HEK293 (cell line): ENCODE measurements around the gene TTC7B.

Experiments used
- CTCF ChIA-PET: fragments of 350-600 bp; formaldehyde crosslinking; extraction: SDS; loops from one replicate; lab custom pipeline; 2021; ENCODE audit warnings: antibody characterized with exemption; lab: Yijun Ruan, JAX
- POLR2A ChIA-PET: fragments of 300-600 bp; formaldehyde crosslinking; extraction: SDS; loops from one replicate; lab custom pipeline; 2020; ENCODE audit warnings: antibody characterized with exemption, inconsistent platforms; lab: Yijun Ruan, JAX
- H3K27ac ChIP-seq: fragments of 200-500 bp; sonication (Bioruptor generic); 2 replicates; pipeline ENCODE4 v1.5.1; 2014; ENCODE audit warnings: low read depth, low read length, control low read depth, inconsistent platforms; ENCODE audit errors: extremely low read depth
- H3K36me3 ChIP-seq, 2 experiments: fragments of 200-500 bp in 1 of 2; sonication (Bioruptor generic) in 1 of 2; 1 replicate in 1 of 2; 2 replicates in 1 of 2; pipeline ENCODE4 v1.5.1; 2014 to 2017; ENCODE audit warnings: inconsistent platforms in 2 of 2, low read length in 2 of 2; ENCODE audit not compliant: control insufficient read depth in 2 of 2, insufficient read depth in 1 of 2
- H3K4me1 ChIP-seq: fragments of 200-500 bp; sonication (Bioruptor generic); 2 replicates; pipeline ENCODE4 v1.5.1; 2014; ENCODE audit warnings: mild to moderate bottlenecking, low read length, inconsistent platforms; ENCODE audit not compliant: control insufficient read depth, insufficient read depth
- H3K4me3 ChIP-seq: 2 replicates; pipeline ENCODE4 v1.5.1; 2011; ENCODE audit warnings: low read depth, mild to moderate bottlenecking, control low read depth, low read length, moderate library complexity
- H3K9me3 ChIP-seq: fragments of 200-500 bp; sonication (Bioruptor generic); 2 replicates; pipeline ENCODE4 v1.5.1; 2014; ENCODE audit warnings: low read depth, low read length, inconsistent platforms; ENCODE audit not compliant: control insufficient read depth, insufficient read depth
- ATF2 ChIP-seq: fragments of 450-650 bp; formaldehyde crosslinking; IDR thresholded peaks from 2 replicates; pipeline ENCODE4 v1.5.1; 2016; ENCODE audit warnings: missing biosample characterization, missing genetic modification characterization, low read depth
- GLIS1 ChIP-seq: fragments of 450-650 bp; formaldehyde crosslinking; IDR thresholded peaks from 2 replicates; pipeline ENCODE4 v1.5.1; 2016; ENCODE audit warnings: missing biosample characterization, missing genetic modification characterization
- INSM2 ChIP-seq: fragments of 450-650 bp; formaldehyde crosslinking; IDR thresholded peaks from 2 replicates; pipeline ENCODE4 v1.5.1; 2016; ENCODE audit warnings: missing biosample characterization, missing genetic modification characterization
- KLF16 ChIP-seq: fragments of 450-650 bp; formaldehyde crosslinking; IDR thresholded peaks from 2 replicates; pipeline ENCODE4 v1.5.1; 2017; ENCODE audit warnings: missing biosample characterization, missing genetic modification characterization
- KLF9 ChIP-seq: fragments of 450-650 bp; formaldehyde crosslinking; IDR thresholded peaks from 2 replicates; pipeline ENCODE4 v1.5.1; 2016; ENCODE audit warnings: missing biosample characterization, missing genetic modification characterization, low read depth
- OSR2 ChIP-seq: fragments of 450-650 bp; formaldehyde crosslinking; IDR thresholded peaks from 2 replicates; pipeline ENCODE4 v1.5.1; 2016; ENCODE audit warnings: missing biosample characterization, missing genetic modification characterization
- SP2 ChIP-seq: fragments of 450-650 bp; formaldehyde crosslinking; IDR thresholded peaks from 2 replicates; pipeline ENCODE4 v1.5.1; 2016; ENCODE audit warnings: missing biosample characterization, missing genetic modification characterization
- YY2 ChIP-seq: fragments of 450-650 bp; formaldehyde crosslinking; IDR thresholded peaks from 2 replicates; pipeline ENCODE4 v1.5.1; 2016; ENCODE audit warnings: missing biosample characterization, missing genetic modification characterization
- ZBTB8A ChIP-seq: fragments of 450-650 bp; formaldehyde crosslinking; IDR thresholded peaks from 2 replicates; pipeline ENCODE4 v1.5.1; 2016; ENCODE audit warnings: missing biosample characterization, missing genetic modification characterization
- ZNF155 ChIP-seq: fragments of 450-650 bp; formaldehyde crosslinking; IDR thresholded peaks from 2 replicates; pipeline ENCODE4 v1.5.1; 2016; ENCODE audit warnings: missing biosample characterization, missing genetic modification characterization
- ZNF174 ChIP-seq: fragments of 450-650 bp; formaldehyde crosslinking; IDR thresholded peaks from 2 replicates; pipeline ENCODE4 v1.5.0; 2017; ENCODE audit warnings: missing biosample characterization, mild to moderate bottlenecking, missing genetic modification characterization
- ZNF223 ChIP-seq: fragments of 450-650 bp; formaldehyde crosslinking; IDR thresholded peaks from 2 replicates; pipeline ENCODE4 v1.5.1; 2016; ENCODE audit warnings: missing biosample characterization, missing genetic modification characterization
- ZNF302 ChIP-seq: fragments of 450-650 bp; formaldehyde crosslinking; IDR thresholded peaks from 2 replicates; pipeline ENCODE4 v1.5.1; 2016; ENCODE audit warnings: missing biosample characterization, missing genetic modification characterization, low read depth
- ZNF341 ChIP-seq: fragments of 450-650 bp; formaldehyde crosslinking; IDR thresholded peaks from 2 replicates; pipeline ENCODE4; 2016; ENCODE audit warnings: low read depth, missing biosample characterization, missing genetic modification characterization
- ZNF398 ChIP-seq: fragments of 450-650 bp; formaldehyde crosslinking; IDR thresholded peaks from 2 replicates; pipeline ENCODE4 v1.5.1; 2017; ENCODE audit warnings: missing biosample characterization, missing genetic modification characterization
- ZNF423 ChIP-seq: fragments of 450-650 bp; formaldehyde crosslinking; IDR thresholded peaks from 2 replicates; pipeline ENCODE4 v1.5.1; 2016; ENCODE audit warnings: missing biosample characterization, missing genetic modification characterization
- ZNF510 ChIP-seq: fragments of 450-650 bp; formaldehyde crosslinking; IDR thresholded peaks from 2 replicates; pipeline ENCODE4 v1.5.1; 2018; ENCODE audit warnings: mild to moderate bottlenecking, missing genetic modification characterization, missing biosample characterization; ENCODE audit not compliant: insufficient replicate concordance
- ZNF585B ChIP-seq: fragments of 450-650 bp; formaldehyde crosslinking; IDR thresholded peaks from 2 replicates; pipeline ENCODE4 v1.5.1; 2016; ENCODE audit warnings: missing biosample characterization, missing genetic modification characterization
- ZNF629 ChIP-seq: fragments of 450-650 bp; formaldehyde crosslinking; IDR thresholded peaks from 2 replicates; pipeline ENCODE4 v1.5.1; 2017; ENCODE audit warnings: missing biosample characterization, missing genetic modification characterization
- ZNF830 ChIP-seq: fragments of 450-650 bp; IDR thresholded peaks from 2 replicates; pipeline ENCODE4 v1.5.0; 2018; ENCODE audit warnings: missing biosample characterization, missing genetic modification characterization, low read depth, mild to moderate bottlenecking, moderate library complexity
- TF ChIP-seq, protein P1 (sequence below): fragments of 450-650 bp; IDR thresholded peaks from 2 replicates; pipeline ENCODE4 v1.5.1; 2018; ENCODE audit warnings: missing biosample characterization, mild to moderate bottlenecking, missing genetic modification characterization
- TF ChIP-seq, protein P2 (sequence below): fragments of 450-650 bp; formaldehyde crosslinking; IDR thresholded peaks from 2 replicates; pipeline ENCODE4 v1.5.1; 2016; ENCODE audit warnings: missing biosample characterization, missing genetic modification characterization, borderline replicate concordance

TTC7B gene

GRCh38 chr14:90583916-90584605 is 232.2 kb downstream of the TTC7B start (continued):
- no peak for TF ChIP-seq YY2 (tag by site-specific recombination)
- TF ChIP-seq, all 188 proteins: peak for 0

GRCh38 chr14:90583427-90583826 is 232.8 kb downstream of the TTC7B start:
- Histone ChIP-seq H3K27ac (no peak overlapping the region), H3K9me3 (no peaks in the 10 kb centered on the region), H3K4me3 (no peak overlapping the region), H3K4me1 (no peaks in the 10 kb centered on the region), H3K36me3 (peaks cover 0 to 15% of the 10 kb centered on the region in 2 experiments; a peak in 2 of 3 replicates)
- TF ChIP-seq ZNF585B (tag by site-specific recombination) (no peak), ZNF629 (tag by site-specific recombination) (no peak), ATF2 (no peak), ZNF423 (no peak), ZNF510 (tag by site-specific recombination) (no peak), ZNF341 (tag by site-specific recombination) (no peak), SP2 (tag by site-specific recombination) (no peak), GLIS1 (no peak), INSM2 (tag by site-specific recombination) (no peak), KLF9 (no peak), ZNF830 (no peak), ZNF174 (tag by site-specific recombination) (no peak)
- POLR2A ChIA-PET = no interaction called here
- CTCF ChIA-PET = no interaction called here

- H3K36me3 ChIP-seq = peaks cover 0 to 20% of the 10 kb centered on the region in 2 experiments; a peak in 2 of 3 replicates
These were observed 234.1 kb downstream of the TTC7B start for GRCh38 chr14:90582166-90582565.

More at GRCh38 chr14:90582166-90582565, 234.1 kb downstream of the TTC7B start:
- ChIA-PET CTCF (no interaction called here), POLR2A (no interaction called here)
- Histone ChIP-seq H3K27ac (no peak overlapping the region), H3K4me1 (no peaks in the 10 kb centered on the region), H3K4me3 (no peak overlapping the region), H3K9me3 (no peaks in the 10 kb centered on the region)
- TF ChIP-seq OSR2 (tag by site-specific recombination) = no peak
- TF ChIP-seq, protein P1, sequence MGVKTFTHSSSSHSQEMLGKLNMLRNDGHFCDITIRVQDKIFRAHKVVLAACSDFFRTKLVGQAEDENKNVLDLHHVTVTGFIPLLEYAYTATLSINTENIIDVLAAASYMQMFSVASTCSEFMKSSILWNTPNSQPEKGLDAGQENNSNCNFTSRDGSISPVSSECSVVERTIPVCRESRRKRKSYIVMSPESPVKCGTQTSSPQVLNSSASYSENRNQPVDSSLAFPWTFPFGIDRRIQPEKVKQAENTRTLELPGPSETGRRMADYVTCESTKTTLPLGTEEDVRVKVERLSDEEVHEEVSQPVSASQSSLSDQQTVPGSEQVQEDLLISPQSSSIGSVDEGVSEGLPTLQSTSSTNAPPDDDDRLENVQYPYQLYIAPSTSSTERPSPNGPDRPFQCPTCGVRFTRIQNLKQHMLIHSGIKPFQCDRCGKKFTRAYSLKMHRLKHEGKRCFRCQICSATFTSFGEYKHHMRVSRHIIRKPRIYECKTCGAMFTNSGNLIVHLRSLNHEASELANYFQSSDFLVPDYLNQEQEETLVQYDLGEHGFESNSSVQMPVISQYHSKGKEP = no peak
- TF ChIP-seq ZBTB8A (tag by site-specific recombination) = no peak
- no peak for TF ChIP-seq ZNF398 (tag by site-specific recombination)
- no peak for TF ChIP-seq ZNF155 (tag by site-specific recombination)
- TF ChIP-seq ZNF302 (tag by site-specific recombination) = no peak
- TF ChIP-seq ZNF223 (tag by site-specific recombination) = no peak
- TF ChIP-seq, protein P2, sequence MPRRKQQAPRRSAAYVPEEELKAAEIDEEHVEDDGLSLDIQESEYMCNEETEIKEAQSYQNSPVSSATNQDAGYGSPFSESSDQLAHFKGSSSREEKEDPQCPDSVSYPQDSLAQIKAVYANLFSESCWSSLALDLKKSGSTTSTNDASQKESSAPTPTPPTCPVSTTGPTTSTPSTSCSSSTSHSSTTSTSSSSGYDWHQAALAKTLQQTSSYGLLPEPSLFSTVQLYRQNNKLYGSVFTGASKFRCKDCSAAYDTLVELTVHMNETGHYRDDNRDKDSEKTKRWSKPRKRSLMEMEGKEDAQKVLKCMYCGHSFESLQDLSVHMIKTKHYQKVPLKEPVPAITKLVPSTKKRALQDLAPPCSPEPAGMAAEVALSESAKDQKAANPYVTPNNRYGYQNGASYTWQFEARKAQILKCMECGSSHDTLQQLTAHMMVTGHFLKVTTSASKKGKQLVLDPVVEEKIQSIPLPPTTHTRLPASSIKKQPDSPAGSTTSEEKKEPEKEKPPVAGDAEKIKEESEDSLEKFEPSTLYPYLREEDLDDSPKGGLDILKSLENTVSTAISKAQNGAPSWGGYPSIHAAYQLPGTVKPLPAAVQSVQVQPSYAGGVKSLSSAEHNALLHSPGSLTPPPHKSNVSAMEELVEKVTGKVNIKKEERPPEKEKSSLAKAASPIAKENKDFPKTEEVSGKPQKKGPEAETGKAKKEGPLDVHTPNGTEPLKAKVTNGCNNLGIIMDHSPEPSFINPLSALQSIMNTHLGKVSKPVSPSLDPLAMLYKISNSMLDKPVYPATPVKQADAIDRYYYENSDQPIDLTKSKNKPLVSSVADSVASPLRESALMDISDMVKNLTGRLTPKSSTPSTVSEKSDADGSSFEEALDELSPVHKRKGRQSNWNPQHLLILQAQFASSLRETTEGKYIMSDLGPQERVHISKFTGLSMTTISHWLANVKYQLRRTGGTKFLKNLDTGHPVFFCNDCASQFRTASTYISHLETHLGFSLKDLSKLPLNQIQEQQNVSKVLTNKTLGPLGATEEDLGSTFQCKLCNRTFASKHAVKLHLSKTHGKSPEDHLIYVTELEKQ (tag by site-specific recombination) = no peak
- no peak for TF ChIP-seq KLF16
